EL (cell line): Measurements from ENCODE around the gene MOGAT2.
"Not testable (repeated sequence)": the region's sequence is repeated elsewhere in the genome, so short reads cannot be mapped to it uniquely, and the experiment has no call there.

Experiments
- DNase-seq: peaks from one replicate; pipeline ENCODE4 v3.0.0-alpha.2; 2016

MOGAT2 gene

DNA sequence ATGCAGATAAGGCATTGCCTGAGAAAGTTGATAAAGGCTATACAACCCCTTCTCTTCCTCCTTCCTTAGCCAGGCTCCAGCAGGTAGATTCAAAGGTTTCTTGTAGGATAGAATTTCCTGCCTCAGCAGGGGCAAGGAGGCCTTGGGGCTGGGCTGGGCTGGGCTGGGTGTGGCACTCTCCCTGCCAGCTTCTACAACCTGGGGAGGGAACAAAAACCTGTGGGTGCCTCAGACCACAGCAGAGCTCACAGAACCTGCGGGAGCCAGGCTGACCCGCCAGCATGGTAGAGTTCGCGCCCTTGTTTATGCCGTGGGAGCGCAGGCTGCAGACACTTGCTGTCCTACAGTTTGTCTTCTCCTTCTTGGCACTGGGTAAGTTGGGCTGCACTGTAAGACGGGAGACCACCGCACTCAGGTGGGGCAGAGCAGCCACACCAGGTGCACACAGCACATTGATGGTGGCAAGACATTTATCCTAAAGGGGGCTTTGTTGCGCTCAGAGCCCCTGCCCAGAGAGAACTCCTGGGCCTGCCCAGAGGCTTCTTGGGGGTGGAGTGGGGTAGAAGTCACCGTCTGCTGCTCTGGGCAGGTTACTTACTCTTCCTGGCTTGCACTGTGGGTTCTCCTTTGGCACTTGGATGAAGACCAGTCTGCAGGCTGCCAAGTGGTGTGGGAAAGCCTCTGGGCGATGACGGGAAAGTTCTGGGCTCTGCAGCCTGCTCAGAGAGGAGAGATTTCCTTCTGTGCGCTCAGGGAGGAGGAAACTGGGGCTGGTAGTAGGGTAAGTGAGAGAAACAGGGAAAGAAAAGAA lies at the start of gene MOGAT2:
Gene MOGAT2, plus strand, starts transcription at position 231 of the 811 bp plus-strand sequence. Its CDS starts 51 bp downstream, at position 282.
- no peak for DNase-seq

- peak; percentile 15 for DNase-seq
These were observed 49.0 kb upstream of the MOGAT2 start, which contains the start of gene MAP6 for GRCh38 chr11:75668451-75669297. Gene MAP6 (minus strand): TSS chr11:75669038. CDS start chr11:75668369, 669 bp downstream.

- DNase-seq: peak; percentile 62
These were observed 43.6 kb upstream of the MOGAT2 start for GRCh38 chr11:75673977-75674582.

DNA sequence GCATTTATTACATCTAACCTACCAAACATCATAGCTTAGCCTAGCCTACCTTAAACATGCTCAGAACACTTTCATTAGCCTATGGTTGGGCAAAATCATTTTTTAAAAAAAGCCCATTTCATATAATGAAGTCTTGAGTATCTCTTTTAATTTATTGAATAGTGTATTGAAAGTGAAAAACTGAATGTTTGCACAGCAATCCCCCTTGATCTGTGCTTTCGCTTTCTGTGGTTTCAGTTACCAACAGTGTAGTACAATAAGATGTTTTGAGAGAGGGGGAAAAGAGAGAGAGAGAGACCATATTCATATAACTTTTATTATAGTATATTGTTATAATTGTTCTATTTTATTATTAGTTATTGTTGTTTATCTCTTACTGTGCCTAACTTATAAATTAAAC lies 40.4 kb upstream of the MOGAT2 start:
- no peak for DNase-seq

DNA sequence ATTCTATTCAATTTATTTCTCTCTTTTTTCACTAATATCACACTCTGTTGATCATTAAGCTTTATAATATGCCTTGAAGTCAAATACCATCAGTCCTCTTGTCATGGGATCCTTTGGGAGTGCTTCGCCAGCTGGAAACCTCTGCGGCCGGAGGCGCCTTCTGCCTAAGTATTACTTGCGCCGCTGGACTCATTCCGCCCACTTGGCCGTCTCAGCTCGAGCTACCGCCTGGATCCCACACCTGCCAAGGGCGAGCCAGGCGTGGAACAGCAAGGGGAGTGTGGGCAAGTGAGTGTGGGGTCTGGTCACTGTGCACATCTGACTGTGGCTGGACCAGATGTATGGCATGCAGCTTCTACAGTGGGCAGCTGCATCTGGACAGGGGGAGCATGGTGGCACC lies 39.7 kb upstream of the MOGAT2 start:
- no peak for DNase-seq

DNA sequence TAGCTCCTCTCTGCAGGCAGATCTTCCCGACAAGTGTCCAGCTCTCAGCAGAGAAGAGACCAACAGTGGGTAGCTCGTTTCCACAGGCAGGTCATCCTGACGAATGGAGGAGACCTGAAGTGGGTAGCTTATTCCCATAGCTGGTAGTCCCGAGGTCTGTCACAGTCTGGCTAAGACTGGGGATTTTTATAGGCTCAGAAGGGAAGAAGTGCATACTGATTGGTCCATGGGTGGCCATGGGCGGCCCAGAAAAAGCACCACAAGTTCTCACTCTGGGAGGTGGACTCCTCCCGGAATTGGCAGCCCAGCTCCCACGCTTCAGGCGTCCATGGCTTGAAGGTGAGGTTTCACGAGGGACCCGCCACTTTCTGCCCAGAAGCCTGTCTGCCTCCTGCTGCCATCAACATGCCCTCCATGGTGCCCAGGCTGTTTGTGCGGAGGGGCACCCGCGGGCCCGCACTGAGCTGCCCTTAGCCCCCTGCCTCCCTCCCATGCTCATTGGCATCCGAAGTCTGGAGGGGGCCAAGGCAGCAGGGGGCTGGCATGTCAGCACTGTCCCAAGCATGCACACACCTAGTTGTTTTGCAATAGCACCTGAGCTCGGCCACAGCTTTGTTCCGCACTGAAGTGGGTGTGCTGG lies 38.9 kb upstream of the MOGAT2 start:
- DNase-seq: no peak

- DNase-seq: no peak
These were observed 38.1 kb upstream of the MOGAT2 start for GRCh38 chr11:75679566-75679965.

GRCh38 chr11:75683856-75684255 lies 33.8 kb upstream of the MOGAT2 start:
- not testable (repeated sequence) for DNase-seq

DNA sequence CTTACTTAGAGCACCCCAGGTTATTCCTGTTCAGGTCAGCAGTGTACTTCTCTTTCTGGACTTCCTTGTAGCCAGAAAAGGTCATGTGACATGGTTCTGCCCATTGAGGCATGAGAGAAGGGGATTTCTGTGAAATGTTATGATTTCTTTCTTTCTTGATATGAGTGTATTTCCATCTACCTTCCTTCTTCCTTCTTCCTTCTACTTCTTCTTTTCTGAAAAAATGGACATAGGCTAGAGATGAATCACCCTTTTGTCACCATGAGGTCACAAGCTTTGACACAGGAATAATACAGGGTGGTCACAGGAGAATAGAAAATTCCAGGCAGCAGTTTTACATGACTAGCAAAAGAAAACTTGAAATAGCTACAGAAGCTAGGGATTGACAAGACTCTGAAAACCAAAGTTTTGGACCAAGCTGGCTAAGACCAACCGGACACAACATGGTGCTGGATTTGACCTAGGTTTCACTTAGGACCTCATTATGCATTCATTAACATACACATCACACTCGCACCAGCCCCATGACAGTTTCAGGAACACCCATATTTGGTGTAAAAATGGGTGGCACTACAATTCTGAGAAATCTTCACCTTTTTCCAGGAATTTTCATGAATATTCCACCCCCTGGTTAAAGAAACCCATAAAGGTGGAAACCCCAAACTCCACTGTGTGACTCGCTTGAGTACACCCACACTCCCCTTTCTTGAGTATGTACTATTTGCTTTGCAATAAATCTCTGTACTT lies 27.6 kb upstream of the MOGAT2 start:
- peak; percentile 21 for DNase-seq

- DNase-seq: no peak
These were observed 25.8 kb upstream of the MOGAT2 start for GRCh38 chr11:75691804-75692203.

DNA sequence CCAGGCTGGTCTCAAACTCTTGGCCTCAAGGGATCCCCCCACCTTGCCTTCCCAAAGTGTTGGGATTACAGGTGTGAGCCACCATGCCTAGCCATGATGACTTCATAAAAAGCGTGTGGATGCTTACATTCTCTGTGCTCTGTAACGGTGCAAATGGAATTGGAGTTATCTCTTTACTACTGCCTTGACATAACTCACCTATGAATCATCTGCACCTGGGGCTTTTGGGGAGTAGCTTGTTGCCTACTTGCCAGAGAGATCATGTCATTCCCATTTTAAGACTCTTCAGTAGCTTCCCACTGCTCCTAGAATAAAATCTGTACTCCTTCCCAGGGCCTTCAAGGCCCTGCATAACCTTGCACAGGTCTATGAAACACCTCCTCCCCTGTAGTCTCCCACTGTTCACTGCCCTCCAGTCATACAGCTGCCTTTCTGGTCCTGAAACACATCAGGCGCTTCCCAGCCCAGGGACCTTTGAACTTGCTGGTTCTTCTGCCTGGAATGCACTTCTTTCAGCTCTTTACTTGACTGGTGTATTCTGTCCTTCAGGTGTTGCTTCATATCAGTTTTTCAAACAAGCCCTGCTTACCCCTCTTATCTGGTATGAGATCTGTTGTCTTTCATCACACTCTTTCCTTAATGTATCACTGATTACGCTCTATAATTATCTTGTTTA lies 19.6 kb upstream of the MOGAT2 start:
- no peak for DNase-seq

- no peak for DNase-seq
These were observed 16.7 kb upstream of the MOGAT2 start for GRCh38 chr11:75700940-75701339.

DNA sequence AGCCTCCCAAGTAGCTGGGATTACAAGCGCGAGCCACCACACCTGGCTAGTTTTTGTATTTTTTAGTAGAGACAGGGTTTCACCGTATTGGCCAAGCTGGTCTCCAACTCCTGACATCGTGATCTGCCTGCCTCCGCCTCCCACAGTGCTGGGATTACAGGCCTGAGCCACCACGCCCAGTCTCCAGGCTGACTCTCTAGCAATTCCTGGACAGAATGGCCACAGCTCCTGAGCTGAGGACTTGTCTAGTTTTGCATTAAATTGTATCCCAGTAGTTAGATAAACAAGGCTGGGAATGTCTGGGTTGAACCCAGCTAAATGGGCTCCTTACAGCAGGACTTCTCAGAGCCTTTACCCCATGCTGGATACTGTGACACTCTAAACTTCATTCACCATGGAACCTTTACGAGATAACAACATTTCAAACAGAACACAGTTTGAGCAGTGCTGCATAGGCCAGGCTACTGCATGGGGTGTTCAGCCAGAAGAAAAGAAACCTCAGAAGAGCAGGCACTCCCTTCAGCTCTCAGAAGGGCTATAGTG lies 13.9 kb upstream of the MOGAT2 start:
- DNase-seq: no peak

- peak; percentile 22 for DNase-seq
These were observed 12.1 kb upstream of the MOGAT2 start for GRCh38 chr11:75705541-75705940.

DNA sequence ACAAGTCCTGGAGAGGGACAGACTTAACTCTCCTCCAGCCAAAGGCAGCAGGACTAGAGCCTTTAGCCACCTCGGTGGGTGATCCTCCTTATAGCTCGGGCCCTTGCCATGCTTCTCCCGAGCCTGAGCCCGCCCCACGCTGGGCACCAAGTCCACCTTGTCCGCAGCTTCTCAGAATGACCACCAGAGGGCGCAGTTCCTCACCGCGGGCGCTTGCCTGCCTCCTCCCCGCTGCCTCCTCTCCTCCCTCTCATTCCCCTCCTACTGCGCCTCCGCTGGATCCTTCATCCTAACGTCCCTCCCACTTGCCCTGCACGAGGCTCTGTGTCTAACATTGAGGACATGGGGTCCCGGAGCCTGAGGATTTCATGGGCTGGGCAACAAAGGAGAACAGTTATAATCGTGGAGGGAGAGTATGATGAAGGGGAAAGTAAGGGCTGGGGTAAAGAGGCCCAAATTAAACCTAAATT lies 11.3 kb upstream of the MOGAT2 start:
- peak; percentile 83 for DNase-seq

GRCh38 chr11:75714211-75714610 lies 3.4 kb upstream of the MOGAT2 start:
- DNase-seq: no peak

DNA sequence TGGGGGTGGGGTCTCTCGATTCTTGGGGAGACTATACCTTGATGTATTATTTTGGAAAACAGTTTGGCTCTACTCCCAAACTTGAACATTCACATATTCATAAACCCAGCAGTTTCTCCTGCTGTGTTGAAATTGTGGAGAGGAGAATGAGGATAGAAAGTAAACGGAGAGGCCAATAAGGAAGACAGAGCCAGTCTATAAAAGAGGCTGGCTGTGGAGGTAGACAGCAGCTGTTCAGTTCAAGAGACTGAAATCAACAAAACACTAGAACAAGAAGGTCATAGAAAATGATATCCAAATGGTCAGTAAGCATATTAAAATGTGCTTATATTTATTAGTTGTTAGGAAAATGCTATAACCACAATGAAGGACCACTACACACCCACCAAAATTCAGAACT lies 1.9 kb upstream of the MOGAT2 start:
- no peak for DNase-seq

GRCh38 chr11:75716659-75717058 lies 979 bp upstream of the MOGAT2 start:
- no peak for DNase-seq

DNA sequence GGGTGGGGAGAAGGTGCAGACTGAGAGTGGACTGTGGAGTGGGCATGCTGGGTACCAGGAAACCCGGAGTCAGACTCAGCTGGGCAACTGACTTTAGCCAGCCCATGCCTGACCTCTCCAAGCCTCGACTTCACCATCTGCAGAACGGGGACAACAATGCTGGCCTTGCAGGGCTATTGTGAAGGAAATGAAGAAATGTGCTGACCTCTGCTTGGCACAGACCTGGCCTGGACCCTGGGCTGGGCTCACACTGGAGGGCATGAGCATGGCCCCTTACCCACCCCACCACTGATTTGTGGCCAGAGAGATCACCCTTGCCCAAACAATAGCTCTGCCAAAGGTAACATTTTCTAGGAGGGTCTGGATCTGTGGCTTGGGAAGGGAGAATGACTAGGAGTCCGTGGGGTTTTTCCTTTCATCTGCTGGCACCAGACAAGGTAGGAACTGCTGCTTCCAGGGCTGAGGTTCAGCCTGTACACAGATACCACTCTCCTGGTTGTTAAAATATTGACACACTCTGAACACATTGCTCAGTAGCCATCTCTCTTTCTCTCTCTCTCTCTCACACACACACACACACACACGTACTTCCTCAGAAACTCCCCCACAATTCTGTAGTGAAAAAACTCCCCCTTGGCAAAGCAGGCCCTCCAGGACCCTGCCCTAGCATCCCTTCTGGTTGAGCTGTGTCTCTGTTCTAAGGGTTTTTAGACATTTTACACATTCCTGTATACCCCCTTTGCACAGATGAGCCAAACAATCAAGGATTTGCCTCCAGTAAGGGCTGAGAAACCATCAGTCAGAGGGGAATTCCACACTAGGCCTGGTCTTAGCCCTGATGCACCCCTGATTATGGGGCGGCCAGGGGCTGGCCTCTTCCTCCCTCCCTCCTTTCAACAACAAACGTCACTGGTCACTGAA lies 1.0 kb downstream of the MOGAT2 start:
- DNase-seq: no peak
